HG02571 (cell line): Measurements from ENCODE around the gene MTTP.
"Not testable (repeated sequence)": the region's sequence is repeated elsewhere in the genome, so short reads cannot be mapped to it uniquely, and the experiment has no call there.

ENCODE experiments used
- ATAC-seq: cut with Tn5 transposase; IDR thresholded peaks from one replicate; pipeline ENCODE4 v1.9.1; 2021; ENCODE audit warnings: mild to moderate bottlenecking, moderate library complexity; ENCODE audit not compliant: unreplicated experiment

MTTP gene

GRCh38 chr4:99574530-99575324, at the start of gene MTTP:
TSS of gene MTTP (plus strand) at chr4:99574824. CDS start at chr4:99574910, 86 bp downstream.
- ATAC-seq, result peak; percentile 73

- no peak for ATAC-seq
These were observed 45.4 kb upstream of the MTTP start for GRCh38 chr4:99529228-99529627.

- no peak for ATAC-seq
These were observed 44.7 kb upstream of the MTTP start for GRCh38 chr4:99529956-99530355.

GRCh38 chr4:99534699-99535098, 39.9 kb upstream of the MTTP start:
- not testable (repeated sequence) for ATAC-seq

GRCh38 chr4:99536271-99536670, 38.4 kb upstream of the MTTP start:
- no peak for ATAC-seq

GRCh38 chr4:99536848-99537247, 37.8 kb upstream of the MTTP start:
- no peak for ATAC-seq

- no peak for ATAC-seq
These were observed 37.0 kb upstream of the MTTP start for GRCh38 chr4:99537674-99538073.

GRCh38 chr4:99540277-99540939, 34.2 kb upstream of the MTTP start:
- no peak for ATAC-seq

- ATAC-seq, result no peak
These were observed 21.8 kb upstream of the MTTP start for GRCh38 chr4:99552872-99553271.

- ATAC-seq, result peak; percentile 94
These were observed 11.1 kb upstream of the MTTP start, which contains the start of gene TRMT10A for GRCh38 chr4:99563310-99564186. TSS of gene TRMT10A (minus strand) at chr4:99564039. CDS start at chr4:99559338, 4,701 bp downstream.

GRCh38 chr4:99564921-99565320, 9.7 kb upstream of the MTTP start:
- ATAC-seq, result no peak

GRCh38 chr4:99571883-99572282, 2.7 kb upstream of the MTTP start:
- no peak for ATAC-seq

GRCh38 chr4:99572527-99573240, 1.9 kb upstream of the MTTP start:
- no peak for ATAC-seq

- ATAC-seq, result no peak
These were observed 772 bp upstream of the MTTP start for GRCh38 chr4:99573735-99574368.

- ATAC-seq, result no peak
These were observed 4.1 kb downstream of the MTTP start for GRCh38 chr4:99578714-99579113.

- ATAC-seq, result no peak
These were observed 10.9 kb downstream of the MTTP start for GRCh38 chr4:99585516-99585915.

GRCh38 chr4:99586322-99586721, 11.7 kb downstream of the MTTP start:
- ATAC-seq, result no peak

- ATAC-seq, result no peak
These were observed 12.2 kb downstream of the MTTP start for GRCh38 chr4:99586797-99587196.

- no peak for ATAC-seq
These were observed 12.7 kb downstream of the MTTP start for GRCh38 chr4:99587309-99587708.

GRCh38 chr4:99587803-99588202, 13.2 kb downstream of the MTTP start:
- ATAC-seq, result no peak
